Measurements from ENCODE around the gene SLC13A3.

Gene SLC13A3

GRCh38 chr20:46660487-46660886 is 9.2 kb upstream of the SLC13A3 start:
- no peak for DNase-seq (ENCODE audit: extremely low spot score, insufficient read length, low read depth)
- no peak for FAIRE-seq

- FAIRE-seq (no peak), DNase-seq (ENCODE audit: extremely low spot score, insufficient read length, low read depth) (no peak)
Measured at GRCh38 chr20:46657618-46658017, 6.4 kb upstream of the SLC13A3 start.

- FAIRE-seq (no peak), DNase-seq (ENCODE audit: extremely low spot score, insufficient read length, low read depth) (no peak)
Measured at GRCh38 chr20:46657137-46657536, 5.9 kb upstream of the SLC13A3 start.

- FAIRE-seq, result no peak
- DNase-seq (ENCODE audit: extremely low spot score, insufficient read length, low read depth), result no peak
Measured at GRCh38 chr20:46652699-46653098, 1.4 kb upstream of the SLC13A3 start.

- FAIRE-seq, result no peak
- no peak for DNase-seq (ENCODE audit: extremely low spot score, insufficient read length, low read depth)
Measured at GRCh38 chr20:46650575-46651090, 626 bp downstream of the SLC13A3 start.

- DNase-seq (ENCODE audit: extremely low spot score, insufficient read length, low read depth) (no peak), FAIRE-seq (no peak)
Measured at GRCh38 chr20:46649965-46650542, 1.2 kb downstream of the SLC13A3 start.

GRCh38 chr20:46649650-46649949 is 1.7 kb downstream of the SLC13A3 start:
- FAIRE-seq, result no peak
- DNase-seq (ENCODE audit: extremely low spot score, insufficient read length, low read depth), result no peak

GRCh38 chr20:46648903-46649649 is 2.2 kb downstream of the SLC13A3 start:
- FAIRE-seq, result no peak
- no peak for DNase-seq (ENCODE audit: extremely low spot score, insufficient read length, low read depth)

- DNase-seq (ENCODE audit: extremely low spot score, insufficient read length, low read depth), result no peak
- FAIRE-seq, result no peak
Measured at GRCh38 chr20:46647469-46647868, 3.8 kb downstream of the SLC13A3 start.

- DNase-seq (ENCODE audit: extremely low spot score, insufficient read length, low read depth) (no peak), FAIRE-seq (no peak)
Measured at GRCh38 chr20:46646659-46647380, 4.4 kb downstream of the SLC13A3 start.

- FAIRE-seq (no peak), DNase-seq (ENCODE audit: extremely low spot score, insufficient read length, low read depth) (no peak)
Measured at GRCh38 chr20:46646122-46646521, 5.1 kb downstream of the SLC13A3 start.

GRCh38 chr20:46644733-46645132 is 6.5 kb downstream of the SLC13A3 start:
- FAIRE-seq, result no peak
- no peak for DNase-seq (ENCODE audit: extremely low spot score, insufficient read length, low read depth)

- DNase-seq (ENCODE audit: extremely low spot score, insufficient read length, low read depth) (no peak), FAIRE-seq (no peak)
Measured at GRCh38 chr20:46644160-46644559, 7.1 kb downstream of the SLC13A3 start.

GRCh38 chr20:46642969-46643343 is 8.3 kb downstream of the SLC13A3 start:
- DNase-seq (ENCODE audit: extremely low spot score, insufficient read length, low read depth) (no peak), FAIRE-seq (no peak)

GRCh38 chr20:46642265-46642968 is 8.8 kb downstream of the SLC13A3 start:
- DNase-seq (ENCODE audit: extremely low spot score, insufficient read length, low read depth) (no peak), FAIRE-seq (no peak)

- no peak for DNase-seq (ENCODE audit: extremely low spot score, insufficient read length, low read depth)
- no peak for FAIRE-seq
Measured at GRCh38 chr20:46641424-46641823, 9.8 kb downstream of the SLC13A3 start.

- FAIRE-seq, result no peak
Measured at GRCh38 chr20:46640536-46641311, 10.5 kb downstream of the SLC13A3 start.

GRCh38 chr20:46640044-46640443 is 11.2 kb downstream of the SLC13A3 start:
- FAIRE-seq, result no peak
- no peak for DNase-seq (ENCODE audit: extremely low spot score, insufficient read length, low read depth)

More at GRCh38 chr20:46640536-46641311, 10.5 kb downstream of the SLC13A3 start:
- no peak for DNase-seq (ENCODE audit: extremely low spot score, insufficient read length, low read depth)

GRCh38 chr20:46639587-46639986 is 11.7 kb downstream of the SLC13A3 start:
- FAIRE-seq, result no peak
- DNase-seq (ENCODE audit: extremely low spot score, insufficient read length, low read depth), result no peak

- FAIRE-seq, result no peak
- no peak for DNase-seq (ENCODE audit: extremely low spot score, insufficient read length, low read depth)
Measured at GRCh38 chr20:46638898-46639274, 12.4 kb downstream of the SLC13A3 start.

Data from GM18507 (cell line).